ENCODE measurements around the gene DYTN.
A peak's percentile ranks its signal among the peaks of the same experiment; 100 is the strongest.

DYTN gene

GRCh38 chr2:206713746-206714145, 4.5 kb downstream of the DYTN start:
- Histone ChIP-seq H3K9me3 (ENCODE audit: control insufficient read depth, low read length) (no peaks in the 10 kb centered on the region), H2AK5ac (ENCODE audit: low read length, severe bottlenecking) (no peak overlapping the region), H3K9ac (ENCODE audit: low read length) (peak overlapping the region; percentile 30), H3K18ac (ENCODE audit: low read depth in 1 of 2, low read length in 2 of 2) (no peak overlapping the region), H3K36me3 (ENCODE audit: control insufficient read depth in 1 of 2, insufficient read depth in 2 of 2, low read depth in 1 of 2, low read length in 2 of 2) (no peaks in the 10 kb centered on the region), H4K8ac (ENCODE audit: low read length) (no peak overlapping the region), H3K27me3 (ENCODE audit: control insufficient read depth in 1 of 2, insufficient read depth in 1 of 2, low read length in 2 of 2) (peaks cover 3 to 7% of the 10 kb centered on the region in 2 experiments), H2BK12ac (ENCODE audit: low read length in 2 of 2) (no peak overlapping the region), H3K14ac (ENCODE audit: low read length in 2 of 2) (no peak overlapping the region), H2BK5ac (ENCODE audit: low read depth, low read length, poor library complexity, severe bottlenecking) (no peak overlapping the region), H3K4me2 (ENCODE audit: low read length, poor library complexity, severe bottlenecking) (no peak overlapping the region), H2AFZ (ENCODE audit: low read depth, low read length) (no peak overlapping the region), H2BK120ac (ENCODE audit: low read depth, low read length) (no peak overlapping the region), H4K91ac (ENCODE audit: low read length) (no peak overlapping the region), H3K23ac (ENCODE audit: low read length in 2 of 2) (no peak overlapping the region), H3K79me1 (replicated peaks; ENCODE audit: low read length, poor library complexity, severe bottlenecking) (no peaks in the 10 kb centered on the region), H3K4me1 (ENCODE audit: control insufficient read depth, insufficient read depth, low read depth, low read length) (no peaks in the 10 kb centered on the region), H3K4me3 (ENCODE audit: insufficient read depth in 1 of 2, low read depth in 1 of 2, low read length in 2 of 2) (peak overlapping the region in 1 of 2 experiments; percentile 44), H2BK15ac (ENCODE audit: low read depth, poor library complexity, severe bottlenecking) (no peak overlapping the region), H3K4ac (ENCODE audit: low read depth in 1 of 2, low read length in 2 of 2) (no peak overlapping the region), H3K27ac (ENCODE audit: low read length, poor library complexity, severe bottlenecking) (no peak overlapping the region)
- WGBS = 90% methylated on average over 4 of the region's 4 CpGs
- no peak for DNase-seq

DNA sequence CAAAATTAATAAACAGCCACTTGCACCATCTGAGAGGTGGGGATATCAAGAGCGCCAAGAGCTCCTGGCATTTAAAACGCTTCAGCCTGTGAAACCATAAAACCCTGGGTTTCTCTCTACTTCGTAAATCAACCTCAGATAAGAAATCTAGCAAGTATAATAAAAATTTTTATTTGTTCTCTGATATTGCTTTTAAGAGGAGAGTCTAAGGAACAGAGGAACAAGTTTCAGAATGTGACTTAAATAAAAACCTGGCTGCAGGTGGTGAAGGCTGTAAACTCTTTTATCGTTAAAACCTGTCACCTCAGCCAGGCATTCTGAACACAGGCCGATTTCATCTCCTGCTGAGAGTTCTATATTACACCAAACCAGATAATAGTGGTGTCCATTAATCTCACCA, 9.9 kb downstream of the DYTN start:
- H3K79me1 ChIP-seq (replicated peaks; ENCODE audit: low read length, poor library complexity, severe bottlenecking) = no peaks in the 10 kb centered on the region
- H2BK15ac ChIP-seq (ENCODE audit: low read depth, poor library complexity, severe bottlenecking) = no peak overlapping the region
- no peaks in the 10 kb centered on the region for H3K9me3 ChIP-seq (ENCODE audit: control insufficient read depth, low read length)
- no peak overlapping the region for H3K27ac ChIP-seq (ENCODE audit: low read length, poor library complexity, severe bottlenecking)
- H3K36me3 ChIP-seq (ENCODE audit: control insufficient read depth in 1 of 2, insufficient read depth in 2 of 2, low read depth in 1 of 2, low read length in 2 of 2) = no peaks in the 10 kb centered on the region
- peaks cover 0 to 20% of the 10 kb centered on the region in 2 experiments for H3K27me3 ChIP-seq (ENCODE audit: control insufficient read depth in 1 of 2, insufficient read depth in 1 of 2, low read length in 2 of 2)
- no peak overlapping the region for H3K23ac ChIP-seq (ENCODE audit: low read length in 2 of 2)
- H3K4ac ChIP-seq (ENCODE audit: low read depth in 1 of 2, low read length in 2 of 2) = no peak overlapping the region
- no peak overlapping the region for H3K18ac ChIP-seq (ENCODE audit: low read depth in 1 of 2, low read length in 2 of 2)
- H3K4me2 ChIP-seq (ENCODE audit: low read length, poor library complexity, severe bottlenecking) = no peak overlapping the region
- no peak overlapping the region for H3K14ac ChIP-seq (ENCODE audit: low read length in 2 of 2)
- H4K8ac ChIP-seq (ENCODE audit: low read length) = no peak overlapping the region
- no peak overlapping the region for H2BK5ac ChIP-seq (ENCODE audit: low read depth, low read length, poor library complexity, severe bottlenecking)
- no peak overlapping the region for H2AFZ ChIP-seq (ENCODE audit: low read depth, low read length)
- H2AK5ac ChIP-seq (ENCODE audit: low read length, severe bottlenecking) = no peak overlapping the region
- no peak overlapping the region for H3K4me3 ChIP-seq (ENCODE audit: insufficient read depth in 1 of 2, low read depth in 1 of 2, low read length in 2 of 2)
- 82% methylated on average over 3 of the region's 5 CpGs for WGBS
- H2BK12ac ChIP-seq (ENCODE audit: low read length in 2 of 2) = no peak overlapping the region
- no peak overlapping the region for H2BK120ac ChIP-seq (ENCODE audit: low read depth, low read length)
- no peak overlapping the region for H3K9ac ChIP-seq (ENCODE audit: low read length)
- H4K91ac ChIP-seq (ENCODE audit: low read length) = no peak overlapping the region
- no peaks in the 10 kb centered on the region for H3K4me1 ChIP-seq (ENCODE audit: control insufficient read depth, insufficient read depth, low read depth, low read length)
- DNase-seq = no peak

DNA sequence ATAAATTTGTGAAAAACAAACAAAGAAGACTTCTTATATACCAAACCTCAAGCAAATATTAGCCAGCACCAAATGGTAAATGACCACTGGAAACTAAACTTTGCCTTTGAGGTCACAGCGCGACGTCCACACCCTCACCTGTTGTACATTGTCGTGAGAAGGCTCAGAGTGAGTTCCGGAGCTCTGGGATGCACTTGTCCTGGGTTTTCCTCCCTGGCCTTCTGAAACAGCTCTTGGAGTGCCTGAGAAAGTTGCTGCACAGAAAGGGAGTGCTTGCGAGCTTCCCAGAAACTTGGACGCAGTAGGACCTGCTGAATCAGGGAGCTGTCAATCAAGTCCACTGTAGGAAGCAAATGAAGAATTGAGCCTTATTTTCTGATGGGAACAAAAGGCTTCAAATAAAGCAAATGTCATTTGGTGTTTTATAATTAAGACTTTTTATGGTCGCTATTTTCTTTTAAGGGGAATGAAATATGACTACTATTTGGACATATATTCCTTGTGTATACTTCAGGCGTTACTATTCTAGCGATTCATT, 11.0 kb downstream of the DYTN start:
- Histone ChIP-seq H4K8ac (ENCODE audit: low read length) (no peak overlapping the region), H2BK12ac (ENCODE audit: low read length in 2 of 2) (no peak overlapping the region), H3K27ac (ENCODE audit: low read length, poor library complexity, severe bottlenecking) (no peak overlapping the region), H3K4me3 (ENCODE audit: insufficient read depth in 1 of 2, low read depth in 1 of 2, low read length in 2 of 2) (no peak overlapping the region), H3K23ac (ENCODE audit: low read length in 2 of 2) (no peak overlapping the region), H4K91ac (ENCODE audit: low read length) (no peak overlapping the region), H3K79me1 (replicated peaks; ENCODE audit: low read length, poor library complexity, severe bottlenecking) (no peaks in the 10 kb centered on the region), H3K4me2 (ENCODE audit: low read length, poor library complexity, severe bottlenecking) (no peak overlapping the region), H3K27me3 (ENCODE audit: control insufficient read depth in 1 of 2, insufficient read depth in 1 of 2, low read length in 2 of 2) (peaks cover 0 to 29% of the 10 kb centered on the region in 2 experiments), H3K4me1 (ENCODE audit: control insufficient read depth, insufficient read depth, low read depth, low read length) (no peaks in the 10 kb centered on the region), H3K9me3 (ENCODE audit: control insufficient read depth, low read length) (no peaks in the 10 kb centered on the region), H2AFZ (ENCODE audit: low read depth, low read length) (no peak overlapping the region), H2AK5ac (ENCODE audit: low read length, severe bottlenecking) (no peak overlapping the region), H3K14ac (ENCODE audit: low read length in 2 of 2) (no peak overlapping the region), H2BK5ac (ENCODE audit: low read depth, low read length, poor library complexity, severe bottlenecking) (no peak overlapping the region), H2BK120ac (ENCODE audit: low read depth, low read length) (no peak overlapping the region), H3K18ac (ENCODE audit: low read depth in 1 of 2, low read length in 2 of 2) (no peak overlapping the region), H3K4ac (ENCODE audit: low read depth in 1 of 2, low read length in 2 of 2) (no peak overlapping the region), H3K36me3 (ENCODE audit: control insufficient read depth in 1 of 2, insufficient read depth in 2 of 2, low read depth in 1 of 2, low read length in 2 of 2) (no peaks in the 10 kb centered on the region), H2BK15ac (ENCODE audit: low read depth, poor library complexity, severe bottlenecking) (no peak overlapping the region), H3K9ac (ENCODE audit: low read length) (no peak overlapping the region)
- DNase-seq = no peak
- 94% methylated on average over 10 of the region's 10 CpGs for WGBS

DNA sequence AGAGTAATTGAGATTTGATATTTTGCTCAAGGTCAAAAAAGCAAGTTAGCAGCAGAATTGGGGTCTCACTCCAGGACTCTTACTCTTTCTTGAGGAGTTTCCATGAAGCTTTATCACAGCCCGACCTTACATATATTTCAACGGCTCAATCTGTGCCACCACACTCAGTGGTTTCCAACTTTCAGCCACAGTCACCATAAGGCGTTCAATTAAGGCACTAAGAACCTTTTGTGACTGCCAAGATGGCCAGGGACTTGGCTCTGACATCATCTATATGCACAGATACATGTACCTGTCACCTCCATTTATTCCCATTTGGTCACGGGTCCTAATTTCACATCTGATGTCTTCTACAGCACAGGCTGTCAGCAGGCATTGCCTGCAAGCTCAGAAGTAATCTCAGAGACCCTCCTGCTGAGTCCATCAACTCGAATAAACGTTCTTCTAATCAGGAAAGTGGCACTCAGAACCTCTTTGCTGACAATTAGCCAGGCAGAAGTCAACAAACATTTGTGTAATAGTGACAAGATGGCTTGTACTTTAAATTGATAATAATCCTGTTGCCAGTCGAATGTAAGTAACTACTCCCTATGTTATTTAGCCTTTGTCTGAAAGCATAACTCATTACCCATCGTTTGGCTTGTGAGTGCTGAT, 16.1 kb downstream of the DYTN start:
- no peak overlapping the region for H2BK12ac ChIP-seq (ENCODE audit: low read length in 2 of 2)
- no peak overlapping the region for H3K4me2 ChIP-seq (ENCODE audit: low read length, poor library complexity, severe bottlenecking)
- no peaks in the 10 kb centered on the region for H3K9me3 ChIP-seq (ENCODE audit: control insufficient read depth, low read length)
- H3K27ac ChIP-seq (ENCODE audit: low read length, poor library complexity, severe bottlenecking) = no peak overlapping the region
- WGBS = 61% methylated on average over 6 of the region's 8 CpGs
- no peak overlapping the region for H2BK15ac ChIP-seq (ENCODE audit: low read depth, poor library complexity, severe bottlenecking)
- H3K4ac ChIP-seq (ENCODE audit: low read depth in 1 of 2, low read length in 2 of 2) = no peak overlapping the region
- H2BK5ac ChIP-seq (ENCODE audit: low read depth, low read length, poor library complexity, severe bottlenecking) = no peak overlapping the region
- no peak for DNase-seq
- H3K9ac ChIP-seq (ENCODE audit: low read length) = no peak overlapping the region
- H3K14ac ChIP-seq (ENCODE audit: low read length in 2 of 2) = no peak overlapping the region
- no peaks in the 10 kb centered on the region for H3K36me3 ChIP-seq (ENCODE audit: control insufficient read depth in 1 of 2, insufficient read depth in 2 of 2, low read depth in 1 of 2, low read length in 2 of 2)
- no peak overlapping the region for H4K8ac ChIP-seq (ENCODE audit: low read length)
- no peak overlapping the region for H3K23ac ChIP-seq (ENCODE audit: low read length in 2 of 2)
- H3K4me1 ChIP-seq (ENCODE audit: control insufficient read depth, insufficient read depth, low read depth, low read length) = no peaks in the 10 kb centered on the region
- H3K18ac ChIP-seq (ENCODE audit: low read depth in 1 of 2, low read length in 2 of 2) = no peak overlapping the region
- no peak overlapping the region for H2BK120ac ChIP-seq (ENCODE audit: low read depth, low read length)
- H3K79me1 ChIP-seq (replicated peaks; ENCODE audit: low read length, poor library complexity, severe bottlenecking) = no peaks in the 10 kb centered on the region
- H3K27me3 ChIP-seq (ENCODE audit: control insufficient read depth in 1 of 2, insufficient read depth in 1 of 2, low read length in 2 of 2) = peaks cover 0 to 24% of the 10 kb centered on the region in 2 experiments
- no peak overlapping the region for H3K4me3 ChIP-seq (ENCODE audit: insufficient read depth in 1 of 2, low read depth in 1 of 2, low read length in 2 of 2)
- H2AK5ac ChIP-seq (ENCODE audit: low read length, severe bottlenecking) = no peak overlapping the region
- H4K91ac ChIP-seq (ENCODE audit: low read length) = no peak overlapping the region
- no peak overlapping the region for H2AFZ ChIP-seq (ENCODE audit: low read depth, low read length)
